OCI-LY1 (cell line): ENCODE results near the gene ARFIP1.
A peak's percentile ranks its signal among the peaks of the same experiment; 100 is the strongest.

Experiments used
- H2AFZ ChIP-seq: fragments of 200-600 bp; sonication (generic), shearing (Covaris generic); 2 replicates; pipeline ENCODE4 v1.6.0; 2014; ENCODE audit warnings: antibody characterized with exemption, mild to moderate bottlenecking, low read length
- H3F3A ChIP-seq: fragments of 200-600 bp; sonication (generic), shearing (Covaris generic); 2 replicates; pipeline ENCODE4 v1.6.0; 2014; ENCODE audit warnings: mild to moderate bottlenecking, antibody characterized with exemption, low read length, moderate library complexity; ENCODE audit not compliant: insufficient read depth
- H3K27ac ChIP-seq: fragments of 200-600 bp; sonication (generic); 2 replicates; pipeline ENCODE4 v1.5.1; 2014; ENCODE audit warnings: low read length, mixed run types, mild to moderate bottlenecking, low read depth; ENCODE audit not compliant: poor library complexity, severe bottlenecking
- H3K27me3 ChIP-seq: fragments of 200-600 bp; sonication (generic); 2 replicates; pipeline ENCODE4 v1.6.0; 2014; ENCODE audit warnings: antibody characterized with exemption, mild to moderate bottlenecking, low read length, moderate library complexity; ENCODE audit not compliant: insufficient read depth
- H3K36me3 ChIP-seq: fragments of 200-600 bp; sonication (generic); 2 replicates; pipeline ENCODE4 v1.6.1; 2014; ENCODE audit warnings: mild to moderate bottlenecking, antibody characterized with exemption, low read length, moderate library complexity, mixed read lengths; ENCODE audit not compliant: insufficient read depth
- H3K4me1 ChIP-seq: fragments of 200-600 bp; sonication (generic); 2 replicates; pipeline ENCODE4 v1.5.1; 2014; ENCODE audit warnings: mild to moderate bottlenecking, low read length, moderate library complexity; ENCODE audit not compliant: insufficient read depth, severe bottlenecking
- H3K4me2 ChIP-seq: fragments of 200-600 bp; sonication (generic), shearing (Covaris generic); 2 replicates; pipeline ENCODE4 v1.6.1; 2014; ENCODE audit warnings: low read length
- H3K4me3 ChIP-seq: fragments of 200-600 bp; sonication (generic); 2 replicates; pipeline ENCODE4 v1.5.1; 2014; ENCODE audit warnings: low read length, low read depth, mild to moderate bottlenecking, mixed read lengths; ENCODE audit not compliant: poor library complexity, severe bottlenecking
- H3K79me2 ChIP-seq: fragments of 200-600 bp; shearing (Covaris generic); 2 replicates; pipeline ENCODE4 v1.6.1; 2016; ENCODE audit warnings: mixed run types, low read length, mixed read lengths; ENCODE audit not compliant: insufficient read depth
- H3K9ac ChIP-seq: fragments of 200-600 bp; sonication (generic), shearing (Covaris generic); 2 replicates; pipeline ENCODE4 v1.6.1; 2014; ENCODE audit warnings: mild to moderate bottlenecking, low read length, mixed read lengths
- H3K9me2 ChIP-seq: fragments of 200-600 bp; sonication (generic), shearing (Covaris generic); 2 replicates; pipeline ENCODE4 v1.6.1; 2014; ENCODE audit warnings: low read depth, mild to moderate bottlenecking, low read length, mixed read lengths
- H3K9me3 ChIP-seq: fragments of 200-600 bp; shearing (Covaris generic); 2 replicates; pipeline ENCODE4 v1.6.1; 2014; ENCODE audit warnings: low read length, mixed read lengths
- H4K20me1 ChIP-seq: fragments of 200-600 bp; sonication (generic), shearing (Covaris generic); 2 replicates; pipeline ENCODE4 v1.6.0; 2016; ENCODE audit warnings: mild to moderate bottlenecking, low read length; ENCODE audit not compliant: insufficient read depth
- CTCF ChIP-seq: fragments of 200-600 bp; sonication (generic), shearing (Covaris generic); IDR thresholded peaks from 2 replicates; pipeline ENCODE4 v1.5.1; 2017; ENCODE audit warnings: mild to moderate bottlenecking, antibody characterized with exemption, low read length, moderate library complexity, mixed read lengths
- EZH2 ChIP-seq: fragments of 200-600 bp; sonication (generic), shearing (Covaris generic); IDR thresholded peaks from 2 replicates; pipeline ENCODE4 v1.8.0; 2017; ENCODE audit warnings: borderline replicate concordance, mixed run types, mild to moderate bottlenecking, antibody characterized with exemption, low read length, moderate library complexity, mixed read lengths

ARFIP1 gene

GRCh38 chr4:152784490-152785350 is 5.0 kb downstream of the ARFIP1 start:
- no peak overlapping the region for H3K27ac ChIP-seq
- H3K4me3 ChIP-seq: no peak overlapping the region
- no peaks in the 10 kb centered on the region for H3K27me3 ChIP-seq
- H3K36me3 ChIP-seq: no peaks in the 10 kb centered on the region
- peaks cover 38% of the 10 kb centered on the region for H3K4me1 ChIP-seq
- no peak overlapping the region for H2AFZ ChIP-seq
- no peaks in the 10 kb centered on the region for H3F3A ChIP-seq
- H3K9me3 ChIP-seq: no peaks in the 10 kb centered on the region
- H3K9me2 ChIP-seq: no peaks in the 10 kb centered on the region
- no peaks in the 10 kb centered on the region; the same call in 1 of the 2 replicates for H3K79me2 ChIP-seq
- H3K4me2 ChIP-seq: no peak overlapping the region
- H3K9ac ChIP-seq: no peak overlapping the region
- peak; percentile 7; the same call in 1 of the 2 replicates for TF ChIP-seq CTCF
- TF ChIP-seq EZH2: no peak
- no peaks in the 10 kb centered on the region for H4K20me1 ChIP-seq

GRCh38 chr4:152785639-152786615 is 6.2 kb downstream of the ARFIP1 start:
- Histone ChIP-seq H4K20me1 (no peaks in the 10 kb centered on the region), H3K79me2 (peaks cover 3% of the 10 kb centered on the region; the same call in 1 of the 2 replicates), H3K9ac (no peak overlapping the region)

More at GRCh38 chr4:152785639-152786615, 6.2 kb downstream of the ARFIP1 start:
- Histone ChIP-seq H3K36me3 (no peaks in the 10 kb centered on the region), H3K27me3 (no peaks in the 10 kb centered on the region), H3K27ac (peak overlapping the region; percentile 1), H3K4me3 (no peak overlapping the region), H3F3A (no peaks in the 10 kb centered on the region), H3K4me2 (peak overlapping the region; percentile 0; the same call in 1 of the 2 replicates), H3K9me3 (no peaks in the 10 kb centered on the region), H3K9me2 (no peaks in the 10 kb centered on the region), H2AFZ (no peak overlapping the region), H3K4me1 (peaks cover 31% of the 10 kb centered on the region)
- no peak for TF ChIP-seq EZH2
- no peak for TF ChIP-seq CTCF
